Brain microvascular endothelial cell (primary cell): ENCODE measurements around the gene AKAP13.

Experiments used
- DNase-seq: peaks from one replicate; pipeline ENCODE4 v3.0.0-alpha.2; 2020
- H3K27ac ChIP-seq: fragments of 250-450 bp; sonication (Bioruptor Pico); 2 replicates; pipeline ENCODE4 v1.5.1; 2020; ENCODE audit warnings: mild to moderate bottlenecking, moderate library complexity
- H3K27me3 ChIP-seq: fragments of 250-450 bp; sonication (Bioruptor Pico); replicated peaks from 2 replicates; pipeline ENCODE4 v1.5.1; 2020; ENCODE audit warnings: mild to moderate bottlenecking
- H3K36me3 ChIP-seq: fragments of 250-450 bp; sonication (Bioruptor Pico); replicated peaks from 2 replicates; pipeline ENCODE4 v1.5.1; 2020; ENCODE audit warnings: mild to moderate bottlenecking
- H3K4me3 ChIP-seq: 2 replicates; pipeline ENCODE4 v1.5.1; 2011; ENCODE audit warnings: low read depth, mild to moderate bottlenecking, control low read depth, low read length, moderate library complexity
- in situ Hi-C: cut with HindIII; loops from 2 replicates; pipeline ENCODE4 v1.10.0; 2017; ENCODE audit warnings: low sequenced_read_pairs, low pct_ligation_motif_present
- TF ChIP-seq, protein P1 (sequence below): IDR thresholded peaks from 2 replicates; pipeline ENCODE4 v1.5.1; 2011; ENCODE audit warnings: low read depth, mild to moderate bottlenecking, moderate library complexity, low read length, control low read depth, inconsistent platforms; ENCODE audit errors: missing control alignments

Gene AKAP13

DNA sequence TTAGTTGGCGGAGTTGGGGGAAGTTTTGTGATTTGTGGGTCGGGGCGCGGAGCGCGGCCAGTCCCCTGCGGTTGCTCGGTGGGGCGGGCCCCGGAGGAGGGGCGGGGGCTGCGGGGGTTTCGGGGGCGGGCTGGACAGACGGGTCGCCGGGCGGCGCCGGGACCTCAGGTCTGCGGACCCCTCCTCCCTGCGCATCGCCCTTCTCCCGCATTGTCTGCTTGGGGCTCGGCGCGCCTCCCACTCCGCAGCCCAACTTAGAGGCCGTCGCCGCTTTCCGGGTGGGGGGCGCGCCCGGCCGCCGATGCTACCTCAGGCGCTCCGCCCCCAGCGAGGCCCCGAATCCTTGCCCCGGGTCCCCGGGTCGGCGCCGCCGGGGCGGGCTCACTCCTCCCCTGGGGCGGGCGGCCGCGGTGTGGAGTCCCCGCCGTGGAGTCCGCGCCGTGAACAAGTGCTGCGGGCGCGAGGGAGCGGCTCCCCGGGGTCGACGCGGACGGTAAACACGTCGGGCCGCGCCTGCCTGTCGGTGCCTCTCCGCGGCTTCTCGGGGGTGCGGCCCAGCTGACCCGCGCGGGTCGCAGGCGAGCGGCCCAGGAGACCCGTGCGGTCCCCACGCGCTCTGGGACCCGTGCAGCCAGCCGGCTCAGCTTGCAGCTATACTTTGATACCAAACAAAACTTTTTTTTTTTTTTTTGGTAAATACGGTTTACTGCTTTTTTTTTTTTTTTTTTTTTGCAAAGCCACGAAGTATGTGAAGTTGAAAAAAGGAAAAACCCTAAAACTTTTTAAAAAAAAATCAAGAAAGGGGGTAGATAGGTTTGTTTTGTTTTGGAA lies 624 bp downstream of the AKAP13 start:
- DNase-seq, result no peak
- H3K27ac ChIP-seq, result peak overlapping the region; percentile 91
- in situ Hi-C loops, result no loop called here
- TF ChIP-seq, protein P1, sequence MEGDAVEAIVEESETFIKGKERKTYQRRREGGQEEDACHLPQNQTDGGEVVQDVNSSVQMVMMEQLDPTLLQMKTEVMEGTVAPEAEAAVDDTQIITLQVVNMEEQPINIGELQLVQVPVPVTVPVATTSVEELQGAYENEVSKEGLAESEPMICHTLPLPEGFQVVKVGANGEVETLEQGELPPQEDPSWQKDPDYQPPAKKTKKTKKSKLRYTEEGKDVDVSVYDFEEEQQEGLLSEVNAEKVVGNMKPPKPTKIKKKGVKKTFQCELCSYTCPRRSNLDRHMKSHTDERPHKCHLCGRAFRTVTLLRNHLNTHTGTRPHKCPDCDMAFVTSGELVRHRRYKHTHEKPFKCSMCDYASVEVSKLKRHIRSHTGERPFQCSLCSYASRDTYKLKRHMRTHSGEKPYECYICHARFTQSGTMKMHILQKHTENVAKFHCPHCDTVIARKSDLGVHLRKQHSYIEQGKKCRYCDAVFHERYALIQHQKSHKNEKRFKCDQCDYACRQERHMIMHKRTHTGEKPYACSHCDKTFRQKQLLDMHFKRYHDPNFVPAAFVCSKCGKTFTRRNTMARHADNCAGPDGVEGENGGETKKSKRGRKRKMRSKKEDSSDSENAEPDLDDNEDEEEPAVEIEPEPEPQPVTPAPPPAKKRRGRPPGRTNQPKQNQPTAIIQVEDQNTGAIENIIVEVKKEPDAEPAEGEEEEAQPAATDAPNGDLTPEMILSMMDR, result no peak
- H3K4me3 ChIP-seq, result peak overlapping the region; percentile 71
- no peaks in the 10 kb centered on the region for H3K27me3 ChIP-seq
- H3K36me3 ChIP-seq, result no peaks in the 10 kb centered on the region

DNA sequence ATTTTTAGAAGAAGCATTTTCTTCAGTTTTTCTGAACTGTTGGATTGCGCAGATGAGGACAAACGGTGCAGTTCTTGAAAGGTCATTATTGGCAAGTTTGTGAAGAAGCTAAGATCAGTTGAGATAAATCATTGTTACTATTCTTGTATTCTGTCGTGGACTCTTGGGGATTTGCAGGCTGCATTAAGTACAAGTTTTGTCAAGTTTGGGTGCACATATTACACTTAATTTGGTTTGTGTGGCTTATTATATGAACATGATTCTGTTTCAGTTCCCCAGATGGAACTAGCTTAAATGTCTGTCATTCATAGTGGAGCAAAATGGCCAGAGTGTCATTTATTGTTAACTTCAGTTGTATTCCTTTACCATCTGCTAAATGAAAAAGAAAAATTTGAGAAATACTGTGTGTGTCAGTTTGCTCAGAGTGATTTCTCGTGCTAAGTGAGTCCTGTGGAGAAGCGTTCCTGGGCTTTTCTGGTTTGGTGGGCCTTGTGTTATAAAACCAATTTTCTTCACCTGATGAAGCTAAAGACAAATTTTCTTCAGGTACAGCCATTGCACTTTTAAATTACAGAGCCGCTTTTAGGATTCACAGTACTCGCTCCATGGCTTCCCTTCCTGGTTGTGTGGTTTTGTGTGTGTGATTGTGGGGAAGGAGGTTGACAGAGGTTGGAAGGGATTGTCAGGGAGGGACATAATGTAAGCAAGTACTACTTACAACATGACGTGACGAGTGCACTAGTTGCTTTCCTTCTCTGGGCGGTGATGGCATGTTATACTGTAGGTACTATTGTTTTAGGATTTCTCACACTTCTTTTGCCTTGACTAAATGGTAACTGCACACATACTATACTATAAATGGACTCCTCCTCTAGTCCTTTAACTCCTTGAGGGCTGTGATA lies 1.7 kb downstream of the AKAP13 start:
- no peak for DNase-seq
- H3K27me3 ChIP-seq, result no peaks in the 10 kb centered on the region
- H3K27ac ChIP-seq, result no peak overlapping the region
- TF ChIP-seq, protein P1, result no peak
- in situ Hi-C loops, result no loop called here
- H3K36me3 ChIP-seq, result no peaks in the 10 kb centered on the region
- peak overlapping the region; percentile 71 for H3K4me3 ChIP-seq

DNA sequence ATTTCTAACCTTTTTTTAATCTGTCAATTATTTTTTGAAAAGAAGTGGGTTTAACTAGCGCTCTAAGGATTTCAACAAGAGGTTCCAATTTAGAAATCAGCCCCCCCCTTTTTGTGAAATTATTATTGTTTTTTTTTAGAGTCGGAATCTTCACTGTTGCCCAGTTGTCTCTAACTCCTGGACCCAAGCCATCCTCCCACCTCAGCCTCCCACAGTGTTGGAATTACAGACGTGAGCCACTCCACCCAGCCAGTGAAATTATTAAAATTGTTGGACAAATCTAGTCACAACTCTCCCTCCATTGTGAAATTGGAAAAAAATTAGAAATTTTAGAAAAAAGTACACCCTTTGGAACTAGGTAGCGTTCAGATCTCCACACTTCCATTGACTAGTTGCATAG lies 2.5 kb downstream of the AKAP13 start:
- Histone ChIP-seq H3K36me3 (no peaks in the 10 kb centered on the region), H3K27ac (no peak overlapping the region), H3K27me3 (no peaks in the 10 kb centered on the region), H3K4me3 (no peak overlapping the region)
- DNase-seq, result no peak
- TF ChIP-seq, protein P1, result no peak
- in situ Hi-C loops, result no loop called here

DNA sequence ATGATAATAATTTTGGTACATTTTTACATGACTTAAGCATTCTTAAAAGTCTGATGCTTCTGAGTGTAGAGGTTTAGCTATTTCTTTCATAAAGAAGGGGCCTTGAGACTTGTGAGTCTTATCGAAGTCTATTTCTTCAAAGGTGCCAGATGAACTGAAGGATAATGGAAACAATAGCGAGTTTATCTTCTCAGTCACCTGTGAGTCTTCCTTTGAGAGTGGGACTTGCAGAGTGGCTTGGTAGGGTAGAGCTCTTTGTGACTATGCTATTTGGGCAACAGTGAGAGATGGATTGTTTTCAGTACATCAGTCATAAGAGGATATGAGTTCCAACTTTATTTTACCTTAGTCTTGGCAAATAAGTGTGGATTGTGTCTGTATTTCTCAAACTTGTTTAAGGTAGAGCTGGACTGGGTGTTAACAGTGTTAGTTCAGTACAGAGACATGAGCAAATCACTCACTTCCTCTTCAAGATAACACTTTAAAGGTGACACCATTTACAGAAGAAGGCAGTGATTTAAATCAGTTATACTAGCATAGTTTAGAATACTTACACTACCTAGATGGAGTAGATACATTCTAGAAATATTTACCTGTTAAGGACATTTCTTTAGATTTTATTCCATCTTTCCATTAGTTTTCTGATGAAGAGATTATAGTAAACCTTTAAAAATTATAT lies 3.2 kb downstream of the AKAP13 start:
- DNase-seq, result no peak
- Histone ChIP-seq H3K27me3 (no peaks in the 10 kb centered on the region), H3K4me3 (no peak overlapping the region), H3K36me3 (no peaks in the 10 kb centered on the region), H3K27ac (no peak overlapping the region)
- TF ChIP-seq, protein P1, result no peak
- in situ Hi-C loops, result no loop called here

DNA sequence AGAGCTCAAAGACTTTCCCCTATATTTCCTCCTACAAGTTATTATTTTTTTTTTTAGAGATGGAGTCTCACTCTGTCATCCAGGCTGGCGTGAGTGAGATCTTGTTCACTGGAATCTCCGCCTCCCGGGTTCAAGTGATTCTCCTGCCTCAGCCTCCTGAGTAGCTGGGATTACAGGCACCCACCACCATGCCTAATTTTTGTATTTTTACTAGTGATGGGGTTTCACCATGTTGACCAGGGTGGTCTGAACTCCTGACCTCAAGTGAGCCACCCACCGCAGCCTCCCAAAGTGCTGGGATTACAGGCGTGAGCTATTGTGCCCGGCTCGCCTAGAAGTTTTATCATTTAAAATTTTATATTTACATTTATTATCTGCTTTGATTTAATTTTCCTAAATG lies 5.9 kb downstream of the AKAP13 start:
- no peak for DNase-seq
- in situ Hi-C loops, result no loop called here
- no peak overlapping the region for H3K27ac ChIP-seq
- no peak overlapping the region for H3K4me3 ChIP-seq
- H3K36me3 ChIP-seq, result no peaks in the 10 kb centered on the region
- TF ChIP-seq, protein P1, result no peak
- H3K27me3 ChIP-seq, result no peaks in the 10 kb centered on the region
